AG09309 (cell line): ENCODE measurements around the gene OBSCN.

Source experiments
- DNase-seq: peaks from one replicate; pipeline ENCODE4 v3.0.0-alpha.2; 2010; ENCODE audit warnings: low read depth
- H3K4me3 ChIP-seq: 2 replicates; pipeline ENCODE4 v1.5.1; 2011; ENCODE audit warnings: mild to moderate bottlenecking, low read depth, low read length, moderate library complexity; ENCODE audit not compliant: control insufficient read depth
- CTCF ChIP-seq: IDR thresholded peaks from 2 replicates; pipeline ENCODE4 v1.5.1; 2011; ENCODE audit warnings: mild to moderate bottlenecking, low read depth, low read length, inconsistent platforms; ENCODE audit not compliant: insufficient read depth, control insufficient read depth; ENCODE audit errors: missing control alignments

The OBSCN gene

GRCh38 chr1:228174482-228175315 lies 33.1 kb upstream of the OBSCN start:
- H3K4me3 ChIP-seq: no peak overlapping the region
- TF ChIP-seq CTCF: no peak
- DNase-seq: no peak

- H3K4me3 ChIP-seq: no peak overlapping the region
- DNase-seq: no peak
- TF ChIP-seq CTCF: no peak
Measured at GRCh38 chr1:228175316-228176023, 32.4 kb upstream of the OBSCN start.

- DNase-seq: no peak
- TF ChIP-seq CTCF: no peak
- H3K4me3 ChIP-seq: no peak overlapping the region
Measured at GRCh38 chr1:228176024-228176395, 31.8 kb upstream of the OBSCN start.

- TF ChIP-seq CTCF: no peak
- DNase-seq: no peak
- H3K4me3 ChIP-seq: no peak overlapping the region
Measured at GRCh38 chr1:228176461-228177182, 31.2 kb upstream of the OBSCN start.

GRCh38 chr1:228177183-228177475 lies 30.7 kb upstream of the OBSCN start:
- H3K4me3 ChIP-seq: no peak overlapping the region
- DNase-seq: no peak
- TF ChIP-seq CTCF: no peak

GRCh38 chr1:228177721-228178710 lies 29.8 kb upstream of the OBSCN start:
- DNase-seq: no peak
- TF ChIP-seq CTCF: no peak
- H3K4me3 ChIP-seq: no peak overlapping the region
